Kasumi-1 (cell line): ENCODE data around the gene SYNDIG1.

Experiments used
- DNase-seq, 2 experiments: peaks; one replicate each; lab custom pipeline; 2025; lab: John Stamatoyannopoulos, UW

The SYNDIG1 gene

DNA sequence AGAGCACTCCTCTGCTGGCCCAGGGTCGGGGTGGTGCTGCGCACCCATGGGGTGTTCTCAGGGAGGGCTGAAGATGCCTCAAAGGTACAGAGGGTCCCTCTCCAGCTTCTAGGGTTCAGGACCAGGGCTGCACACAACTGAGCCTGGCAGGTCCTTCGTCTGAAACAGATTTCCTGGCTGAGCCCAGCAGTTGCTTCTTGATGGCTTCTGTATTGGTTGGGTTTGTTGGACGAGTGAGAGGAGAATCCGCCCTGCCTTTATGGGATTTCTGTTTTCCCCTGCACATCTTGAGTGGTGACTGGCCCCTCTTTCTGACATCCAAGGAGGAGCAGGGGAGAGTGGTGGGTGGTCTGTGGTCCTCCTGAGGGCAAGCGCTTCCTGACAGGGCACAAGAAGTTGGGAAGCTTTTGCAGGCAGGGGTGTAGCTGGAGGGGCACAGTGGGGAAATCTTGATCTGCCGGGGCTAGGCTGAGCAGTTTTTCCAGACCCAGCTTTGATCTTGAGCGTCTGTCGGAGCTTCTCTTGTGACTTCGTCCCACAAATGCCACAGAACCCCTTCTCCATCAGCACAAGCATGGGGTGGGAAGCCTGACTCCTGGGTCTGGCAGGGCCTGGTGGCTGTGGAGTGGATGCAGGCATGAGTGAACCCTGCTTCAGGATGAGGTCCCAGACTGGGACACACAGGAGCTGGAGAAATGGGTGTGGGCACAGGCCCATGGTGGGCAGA, 116.5 kb downstream of the SYNDIG1 start:
- no peak for DNase-seq

DNA sequence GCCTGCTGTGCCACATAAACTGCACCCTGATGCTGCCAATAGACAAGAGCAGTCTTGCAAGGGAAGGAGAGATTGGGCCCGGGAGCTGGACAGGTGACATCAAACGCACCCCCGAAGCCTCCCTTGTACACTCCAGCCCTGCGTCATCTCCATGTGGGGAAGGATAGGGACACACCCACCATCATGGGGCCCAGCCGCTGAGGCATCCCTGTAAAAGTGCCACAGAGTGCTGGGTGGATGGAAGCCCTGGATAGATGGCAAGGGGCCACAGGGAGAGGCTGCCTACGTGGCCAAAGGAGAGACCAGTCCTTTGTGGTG, 117.1 kb downstream of the SYNDIG1 start:
- no peak for DNase-seq

DNA sequence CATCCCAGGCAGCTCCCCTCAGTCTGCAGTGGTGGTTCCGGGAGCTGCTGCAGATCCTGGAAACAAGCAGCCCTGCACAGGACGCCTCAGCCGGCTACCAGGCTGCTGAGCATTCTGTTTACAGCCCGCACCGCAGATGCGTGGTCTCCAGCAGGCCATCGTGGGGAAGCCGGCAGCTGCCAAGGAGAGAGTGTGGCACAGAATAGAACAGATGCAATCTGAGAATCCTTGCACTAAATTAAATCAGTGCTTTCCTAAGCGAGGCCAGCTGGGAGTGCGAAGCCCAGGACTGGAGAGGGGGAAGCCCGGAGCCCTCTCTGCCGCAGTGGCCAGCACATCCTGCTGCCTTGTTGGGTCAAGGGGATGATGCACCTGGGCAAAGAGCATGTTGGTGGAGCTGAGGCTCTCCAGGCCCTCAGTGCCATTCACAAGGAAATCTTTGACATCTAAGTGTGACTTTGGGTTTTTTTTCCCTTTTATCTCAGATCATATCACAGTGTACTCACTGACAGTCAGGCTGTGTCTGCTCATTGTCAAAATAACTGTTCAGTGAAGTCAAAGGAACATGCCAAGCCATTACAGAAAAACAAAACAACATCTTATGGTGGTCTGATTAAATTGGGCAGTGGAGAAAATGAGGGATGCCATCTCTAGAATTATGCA, 118.1 kb downstream of the SYNDIG1 start:
- no peak for DNase-seq

DNA sequence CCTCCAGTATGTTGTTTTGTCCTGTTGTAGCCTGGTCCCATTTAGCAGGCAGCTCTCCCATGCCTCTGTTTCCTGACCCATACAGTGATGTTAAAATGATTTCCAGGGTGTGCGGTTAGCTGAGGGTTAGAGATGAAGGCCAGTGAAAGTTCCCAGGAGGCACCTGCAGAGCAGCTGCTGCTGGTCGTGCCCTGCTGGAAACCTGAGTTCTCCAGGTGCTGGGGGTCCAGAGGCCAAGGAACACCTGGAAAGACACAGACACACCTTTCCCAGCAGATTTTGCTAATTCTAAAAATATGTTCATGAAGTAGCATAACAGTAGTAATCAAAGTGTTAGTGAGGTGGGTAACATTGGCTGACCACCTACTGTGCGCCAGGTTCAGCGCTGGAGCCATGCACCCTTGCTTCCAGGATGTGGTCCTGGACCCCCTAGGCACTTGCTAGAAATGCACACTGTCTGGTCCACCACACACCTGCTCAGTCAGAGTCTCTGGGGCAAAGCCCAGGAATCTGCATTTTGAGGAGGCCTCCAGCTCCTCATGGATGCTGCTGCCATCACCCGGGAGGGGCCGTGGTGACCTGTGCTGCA, 118.7 kb downstream of the SYNDIG1 start:
- no peak for DNase-seq

DNA sequence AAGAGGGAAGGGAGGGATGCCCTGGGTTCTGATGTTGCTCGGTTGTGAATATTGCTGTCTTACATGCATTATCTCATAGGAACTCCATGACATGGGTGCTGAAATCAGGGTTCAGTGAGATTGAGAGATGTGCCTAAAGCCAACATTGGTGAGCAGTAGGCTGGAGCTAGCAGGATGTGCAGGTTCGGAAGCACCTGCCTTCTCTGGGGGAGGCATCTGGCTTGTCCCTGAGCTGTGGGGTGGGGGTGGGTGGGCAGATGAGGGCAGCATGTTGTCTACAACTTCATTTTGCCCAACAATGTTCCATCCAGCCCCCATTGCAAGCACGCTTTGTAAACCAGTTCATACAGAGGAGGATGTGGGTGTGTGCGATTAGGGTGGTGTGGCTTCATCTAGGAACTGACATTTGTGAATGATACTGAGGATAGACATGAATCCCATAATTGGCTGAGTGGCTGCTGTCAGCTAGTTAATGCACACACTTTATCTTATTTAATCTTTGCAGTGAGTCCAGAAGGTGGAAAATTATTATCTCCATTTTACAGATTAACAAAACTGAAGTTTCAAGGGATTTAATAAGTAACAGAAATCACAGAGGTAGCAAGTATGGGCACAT, 119.4 kb downstream of the SYNDIG1 start:
- DNase-seq: no peak

DNA sequence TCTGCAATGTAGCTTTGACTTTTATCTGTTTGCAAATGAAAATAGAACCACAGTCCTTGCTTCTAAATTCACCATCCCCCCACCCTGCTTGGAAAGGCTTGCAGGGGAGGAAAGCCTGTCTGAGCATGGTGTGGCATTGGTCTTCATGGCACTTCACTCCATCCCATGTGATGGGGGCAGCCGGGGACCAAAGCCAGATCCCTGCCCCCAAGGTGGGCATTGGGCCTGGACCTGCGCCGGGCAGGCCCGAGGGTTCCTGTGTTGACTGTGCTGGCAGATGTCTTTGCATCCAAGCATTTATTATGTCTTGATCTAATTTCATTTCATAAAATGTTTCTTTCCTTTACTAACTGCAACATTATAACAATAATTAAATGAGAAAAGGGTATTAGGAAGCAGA, 120.0 kb downstream of the SYNDIG1 start:
- no peak for DNase-seq

DNA sequence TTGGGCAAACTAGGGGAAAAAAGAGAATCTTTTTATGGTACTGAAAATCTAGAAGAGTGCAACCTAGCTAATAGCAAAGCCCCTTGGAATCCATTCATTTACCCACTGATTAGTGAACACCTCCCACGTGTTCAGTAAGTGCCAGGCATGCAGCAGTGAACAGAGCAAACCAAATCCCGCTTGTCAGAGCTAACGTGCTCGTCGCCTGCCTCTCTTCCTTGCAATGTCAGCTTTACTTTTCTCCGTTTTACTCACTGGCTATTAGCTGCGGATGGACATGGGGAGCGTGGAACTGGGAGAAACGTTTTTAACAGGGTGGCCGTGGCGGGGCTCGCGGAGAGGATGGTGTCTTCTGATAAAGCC, 120.4 kb downstream of the SYNDIG1 start:
- DNase-seq: no peak

DNA sequence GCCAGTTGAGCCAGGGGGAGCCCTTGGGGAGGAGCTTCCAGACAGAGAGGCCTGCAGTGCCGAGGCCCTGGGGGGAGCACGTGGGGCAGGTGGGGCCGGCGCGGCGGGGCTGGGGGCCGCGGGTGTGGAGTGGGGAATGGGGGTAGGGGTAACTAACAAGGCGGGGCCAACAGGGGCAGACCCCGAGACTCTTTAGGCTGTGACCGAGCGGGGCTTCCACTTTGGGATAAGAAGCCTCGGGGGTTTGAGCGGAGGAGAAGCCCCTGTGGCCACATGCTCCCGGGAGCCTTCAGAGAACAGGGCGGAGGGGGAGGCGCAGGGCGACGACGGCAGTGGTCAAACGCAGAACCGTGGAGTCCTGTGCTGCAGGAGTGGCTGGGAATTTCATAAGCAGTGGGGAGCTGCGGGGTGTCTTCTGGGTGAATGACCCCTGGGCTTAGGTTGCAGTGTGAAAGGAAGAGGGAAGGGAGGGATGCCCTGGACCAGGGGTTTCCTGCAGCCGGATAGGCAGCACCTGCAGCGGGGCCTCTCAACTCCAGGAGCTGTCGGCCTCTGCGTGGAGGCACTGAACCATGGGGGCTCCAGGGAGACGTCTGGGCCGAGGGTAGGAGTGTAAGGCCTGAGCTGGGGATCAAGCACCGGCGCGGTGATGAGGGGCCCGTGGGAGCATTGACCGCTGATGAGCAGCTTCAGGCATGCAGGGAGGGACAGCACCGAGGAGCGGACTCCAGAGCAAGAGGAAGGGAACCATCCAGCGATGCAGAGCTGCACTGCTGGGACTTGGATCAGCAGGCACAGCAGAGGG, 121.0 kb downstream of the SYNDIG1 start:
- DNase-seq: no peak

DNA sequence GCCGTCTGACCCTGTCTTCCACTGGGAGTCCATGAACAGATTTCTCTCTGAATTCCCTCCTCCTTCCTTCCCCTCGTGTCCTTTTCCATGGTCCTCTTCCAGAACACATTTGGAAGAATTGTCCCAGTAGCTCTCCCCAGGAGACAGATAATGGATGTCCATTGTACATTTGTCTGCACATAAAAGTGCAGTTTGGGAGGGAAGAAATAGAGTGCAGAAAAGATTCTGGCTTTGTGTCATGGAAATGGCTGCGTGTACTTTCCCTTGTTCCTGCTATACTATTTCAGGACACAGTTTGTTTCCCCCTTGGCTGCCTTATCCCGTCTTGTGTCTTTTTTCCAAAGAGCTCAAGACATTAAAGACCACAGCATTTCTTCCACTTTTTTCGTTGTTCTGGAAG, 127.6 kb downstream of the SYNDIG1 start:
- DNase-seq: no peak

DNA sequence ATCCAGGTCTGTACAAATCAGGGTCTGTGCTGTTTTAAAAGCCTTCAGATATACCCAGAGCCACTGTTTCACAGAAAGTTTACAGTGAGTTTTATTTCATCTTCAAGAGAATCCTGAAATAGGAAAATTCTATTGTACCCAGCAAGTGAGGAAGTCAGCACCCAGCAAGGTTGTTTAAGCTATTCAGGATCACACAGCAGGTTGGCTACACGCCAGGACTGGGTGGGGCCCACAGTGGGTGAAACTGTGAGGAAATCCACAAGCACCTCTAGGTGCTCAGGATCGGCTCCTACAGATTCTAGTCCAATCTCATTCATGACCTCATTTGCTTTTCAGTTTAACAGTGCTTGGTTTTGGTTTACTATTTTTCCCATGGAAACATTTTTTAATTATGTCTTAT, 128.9 kb downstream of the SYNDIG1 start:
- no peak for DNase-seq

DNA sequence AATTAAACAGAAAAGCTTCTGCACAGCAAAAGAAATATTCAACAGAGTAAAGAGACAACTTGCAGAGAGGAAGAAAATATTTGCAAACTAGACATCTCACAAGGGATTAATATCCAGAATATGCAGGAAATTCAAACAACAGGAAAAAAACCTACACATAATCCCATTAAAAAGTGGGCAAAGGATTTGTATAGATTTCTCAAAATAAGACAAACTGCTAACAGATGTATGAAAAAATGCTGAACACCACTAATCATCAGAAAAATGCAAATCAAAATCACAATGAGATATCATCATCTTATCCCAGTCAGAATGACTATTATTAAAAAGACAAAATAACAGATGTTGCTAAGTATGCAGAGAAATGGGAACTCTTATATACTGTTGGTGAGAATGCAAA, 129.6 kb downstream of the SYNDIG1 start:
- no peak for DNase-seq

DNA sequence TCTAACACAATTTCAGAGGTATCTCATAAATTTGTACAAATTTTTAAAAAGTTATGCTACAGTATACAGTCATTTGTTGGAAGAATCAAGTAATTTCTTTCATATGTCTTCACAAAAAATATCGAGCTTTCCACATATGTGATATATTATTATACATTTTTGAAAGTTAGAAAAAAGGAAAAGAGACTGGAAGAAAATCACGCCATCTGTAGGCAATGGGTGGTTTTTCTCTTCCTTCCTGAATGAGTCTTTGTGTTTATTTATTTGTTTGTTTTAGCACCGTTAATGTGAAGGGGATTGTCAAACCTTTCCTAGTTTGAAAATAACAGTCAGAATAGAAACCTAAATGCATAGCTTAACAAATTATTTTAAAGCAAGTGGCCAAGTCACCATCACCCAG, 130.6 kb downstream of the SYNDIG1 start:
- no peak for DNase-seq

DNA sequence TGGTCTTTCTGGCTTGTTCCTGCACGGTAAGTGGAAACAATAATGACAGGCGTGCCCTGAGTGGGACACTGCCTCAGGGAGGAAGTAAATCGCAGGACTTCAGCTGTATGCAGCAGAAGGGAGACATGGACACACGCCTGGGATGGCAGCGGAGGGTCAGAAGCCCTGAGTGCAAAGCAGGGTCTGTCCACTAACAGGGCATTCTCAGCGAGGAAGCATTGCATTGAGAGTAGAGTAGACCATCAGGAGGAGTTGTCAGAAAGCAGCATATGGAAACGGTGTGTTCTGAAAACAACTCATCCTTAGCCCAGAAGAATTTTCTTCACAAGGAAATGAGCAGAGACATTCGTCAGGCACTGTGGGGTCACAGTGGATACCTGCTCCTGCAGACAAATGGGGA, 134.0 kb downstream of the SYNDIG1 start:
- DNase-seq: no peak

DNA sequence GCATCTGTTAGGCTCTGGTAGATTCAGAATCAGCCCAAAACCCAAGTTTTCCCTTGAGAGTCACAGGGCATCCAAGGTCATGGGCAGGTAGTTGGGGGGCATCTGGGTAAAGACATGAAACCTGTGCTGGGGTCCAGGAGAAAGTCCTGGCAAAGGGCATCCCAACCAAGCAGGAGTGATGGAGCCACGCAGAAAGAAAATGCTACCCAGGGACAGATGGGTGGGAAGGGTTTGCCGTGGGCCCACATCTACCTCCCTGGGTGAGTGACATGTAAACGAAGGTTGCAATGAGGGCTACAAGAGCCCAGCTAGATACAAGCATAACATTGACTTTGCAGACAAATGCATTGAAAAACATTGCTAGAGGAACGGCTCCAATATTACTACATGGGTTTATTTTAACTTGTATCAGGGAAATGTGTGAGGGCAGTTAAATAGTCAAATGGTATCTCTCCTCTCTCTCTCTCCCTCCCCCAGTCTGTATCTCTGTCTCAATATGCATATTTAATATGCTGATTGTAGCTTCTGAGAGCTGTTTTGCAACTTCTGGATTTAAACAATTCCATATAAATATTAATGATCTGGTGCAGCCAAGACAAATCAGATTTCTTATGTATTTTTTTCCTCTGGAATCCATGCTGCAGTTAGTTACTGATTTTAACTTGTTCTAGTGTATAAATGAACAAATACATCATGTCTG, 135.7 kb downstream of the SYNDIG1 start:
- DNase-seq: no peak

DNA sequence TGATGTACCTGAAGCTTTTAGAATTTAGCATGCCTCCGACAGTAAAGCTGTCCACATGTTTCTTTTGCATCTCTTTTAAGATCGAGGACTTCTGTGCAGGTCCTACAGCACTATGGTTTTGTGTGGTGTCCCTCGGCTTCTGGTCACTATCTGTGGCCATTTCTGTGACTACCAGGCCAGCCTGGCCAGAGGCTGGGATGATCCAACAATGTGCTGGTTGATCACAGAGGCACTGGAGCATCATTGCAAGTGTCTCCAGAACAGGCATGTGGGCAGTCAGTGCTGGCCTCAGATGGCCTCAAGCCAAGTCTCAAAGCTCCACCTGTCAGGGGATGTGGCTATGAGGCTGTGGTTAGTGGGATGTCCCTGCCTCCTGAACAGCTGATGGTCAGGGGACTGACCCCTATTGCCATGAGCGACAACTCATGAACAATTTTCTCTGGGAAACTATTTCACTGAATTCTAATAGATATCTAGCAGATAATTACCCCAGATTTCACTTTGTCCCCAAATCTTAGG, 136.6 kb downstream of the SYNDIG1 start:
- no peak for DNase-seq

DNA sequence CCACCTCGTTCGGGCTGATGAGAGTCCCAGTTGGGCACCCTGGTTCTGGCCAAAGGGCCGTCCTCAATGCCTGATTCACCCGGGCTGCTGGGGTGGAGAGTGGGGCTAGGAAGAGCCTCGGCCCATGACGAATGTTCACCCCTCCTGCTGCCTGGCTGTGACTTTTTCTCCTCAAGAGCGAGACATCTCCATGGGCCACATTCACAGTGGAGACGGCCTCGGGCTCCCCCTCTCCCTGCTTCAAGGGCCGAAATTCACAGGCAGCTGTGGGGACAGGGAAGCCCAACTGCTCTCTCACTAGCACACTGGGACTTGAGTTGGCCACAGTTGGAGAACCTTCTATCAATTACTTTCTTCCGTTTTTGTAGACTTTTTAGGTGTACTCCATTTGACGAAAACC, 138.0 kb downstream of the SYNDIG1 start:
- no peak for DNase-seq

DNA sequence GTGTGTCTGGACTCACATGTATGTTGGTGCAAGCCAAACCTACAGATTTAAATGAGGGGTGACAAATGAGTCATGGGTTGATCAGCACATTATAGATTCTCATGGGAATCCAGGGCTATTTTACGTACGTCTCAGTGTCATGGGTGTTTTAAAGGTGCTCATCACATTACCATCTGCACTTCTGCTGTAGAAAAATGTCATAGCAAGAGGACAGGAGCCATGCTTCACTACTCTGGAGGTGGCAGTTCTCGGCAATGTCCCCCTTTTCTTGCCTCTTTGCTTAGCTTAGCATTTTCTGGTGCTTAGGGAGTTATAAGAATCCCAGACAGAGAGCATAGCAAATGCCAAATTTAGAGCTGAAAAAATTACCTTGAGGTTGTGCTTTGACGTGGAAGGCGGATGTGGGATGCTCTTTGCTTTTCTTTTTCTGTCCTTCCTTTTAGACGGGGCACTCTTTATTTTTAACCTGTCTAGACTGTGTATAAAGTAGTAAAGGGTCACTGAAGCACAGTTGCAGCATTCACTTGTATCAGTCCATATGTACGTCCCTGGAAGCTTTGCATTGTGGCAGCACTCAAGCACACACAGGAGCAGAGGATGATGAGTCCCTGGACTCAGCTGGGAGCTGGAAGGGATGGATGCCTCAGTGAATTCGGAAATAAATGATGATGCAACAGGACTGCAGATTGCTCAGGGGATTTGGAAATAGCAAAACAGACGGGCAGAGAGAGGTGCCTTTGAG, 139.7 kb downstream of the SYNDIG1 start:
- DNase-seq: no peak

DNA sequence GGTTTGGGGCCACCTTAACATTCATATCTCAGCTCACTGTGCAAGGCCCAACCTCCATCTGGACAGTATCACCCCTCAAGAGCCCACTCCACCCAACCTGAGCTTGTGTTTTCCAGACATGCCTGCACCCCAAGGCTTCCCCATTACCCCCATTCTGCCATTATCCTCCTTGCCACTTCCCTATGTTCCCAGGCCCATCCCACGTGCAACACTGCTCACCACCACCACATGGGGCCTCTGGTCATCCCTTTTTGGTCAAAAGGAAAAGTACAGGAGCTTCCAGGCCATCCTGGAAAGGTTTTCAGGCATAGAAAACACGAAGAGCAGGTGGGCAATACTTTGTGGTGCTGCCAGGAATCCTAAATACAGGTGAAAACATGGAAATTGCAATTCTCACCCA, 140.3 kb downstream of the SYNDIG1 start:
- DNase-seq: no peak

DNA sequence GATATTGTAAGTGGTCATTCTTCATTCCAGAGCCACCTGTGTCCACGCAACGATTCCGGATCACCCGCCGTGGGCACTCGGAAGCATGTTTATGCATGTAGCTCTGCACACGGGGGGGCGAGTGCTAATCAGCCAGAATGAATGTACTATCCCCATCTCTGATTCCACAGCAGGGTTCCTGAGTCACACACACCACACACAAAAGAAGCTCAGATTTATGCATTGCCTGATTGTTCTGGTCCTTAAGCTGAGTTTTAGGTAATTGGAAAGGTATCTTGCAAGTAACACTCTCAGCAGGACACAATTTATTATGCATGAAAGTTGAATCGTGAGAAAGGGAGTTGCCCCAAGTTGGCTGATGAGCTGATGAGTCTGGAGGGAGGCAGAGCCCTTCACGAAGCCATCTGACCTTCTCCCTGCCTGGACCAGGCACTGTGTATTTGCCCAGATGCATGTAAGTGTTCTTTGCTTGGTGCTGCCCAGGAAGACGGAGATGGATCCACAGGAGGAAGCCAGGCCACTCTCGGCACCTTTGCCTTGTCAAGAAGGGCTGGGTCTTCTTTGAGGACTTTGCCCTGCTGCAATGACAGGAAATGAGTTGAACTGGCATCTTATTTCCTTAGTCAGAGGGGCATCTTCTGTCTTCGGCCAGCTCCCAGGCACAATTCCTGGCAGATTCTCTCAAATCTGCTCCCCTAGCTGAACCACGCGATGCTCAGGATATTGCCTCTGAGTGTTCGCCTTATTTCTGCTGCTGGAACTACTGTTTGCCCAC, 141.1 kb downstream of the SYNDIG1 start:
- DNase-seq: no peak
